ENCODE results near the gene NFIA. TPM values are rescaled to one million over a fixed set of nuclear protein-coding genes. Genes with fewer than 3 reads are reported as not detected.

The NFIA gene
- total RNA-seq, 1 experiment from 2014 or later: 20.9 TPM

DNA sequence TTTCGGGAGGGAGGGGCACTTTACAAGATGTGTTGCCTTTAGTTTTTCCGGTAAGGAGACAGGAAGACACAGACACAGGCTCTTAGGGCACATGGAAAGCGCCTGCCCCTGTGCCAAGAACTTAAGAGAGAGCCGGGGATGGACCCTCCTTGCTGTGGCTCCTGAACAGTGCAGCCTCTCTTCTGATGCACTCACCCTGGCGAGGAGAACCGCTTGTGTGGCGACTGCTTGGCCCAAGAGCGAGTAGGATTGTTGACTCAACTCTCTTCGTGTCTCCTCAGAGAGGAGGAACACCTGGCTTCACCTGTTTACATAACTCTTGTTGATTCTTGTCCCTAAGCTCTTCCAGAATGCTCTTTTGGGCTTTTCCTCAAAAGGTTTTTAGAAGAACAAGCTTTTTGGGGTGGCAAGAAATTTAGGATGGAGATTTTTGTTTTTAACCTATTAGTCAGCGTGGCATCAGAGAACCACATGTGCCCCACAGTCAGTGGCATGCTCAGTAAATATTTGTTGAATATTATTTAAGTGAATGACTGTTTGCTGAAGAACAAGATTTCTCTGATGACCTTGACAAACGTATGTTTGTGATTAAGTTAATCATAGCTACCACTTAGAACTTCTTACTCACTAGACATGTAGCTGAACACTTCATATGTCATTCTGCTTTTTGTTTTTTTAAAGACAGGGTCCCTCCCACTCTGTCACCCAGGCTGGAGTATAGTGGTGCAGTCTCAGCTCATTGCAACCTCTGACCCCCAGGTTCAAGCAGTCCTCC, 60.6 kb downstream of the NFIA start:
- DNase-seq (ENCODE audit: low read depth, low spot score) (no peak), ATAC-seq (no peak)
- Histone ChIP-seq H3K27me3 (ENCODE audit: control insufficient read depth, insufficient read depth, low read length) (no peaks in the 10 kb centered on the region), H3K4me1 (ENCODE audit: control insufficient read depth, insufficient read depth, low read length) (peaks cover 21% of the 10 kb centered on the region), H3K27ac (ENCODE audit: low read length) (no peak overlapping the region), H3K9me3 (ENCODE audit: control insufficient read depth, insufficient read depth, low read depth, low read length) (no peaks in the 10 kb centered on the region), H3K36me3 (ENCODE audit: control insufficient read depth, insufficient read depth, low read length) (no peaks in the 10 kb centered on the region), H3K4me3 (ENCODE audit: low read depth in 2 of 2, low read length in 2 of 2) (no peak overlapping the region)
- ChIA-PET POLR2A (interaction anchor here (0.6 kb wide), 1 partner anchor 16 kb away, joined by 6 read pairs; no protein-coding TSS in a partner anchor), CTCF (no interaction called here)
- intact Hi-C loops (cut with micrococcal nuclease; ENCODE audit: unreplicated experiment) (no loop called here), in situ Hi-C loops (cut with HindIII; ENCODE audit: low pct_unique_long_range_greater_than_20kb, low sequenced_read_pairs) (no loop called here)
- no TSS peak for BruUV-seq (replicated peaks)
- no peak for TF ChIP-seq TCF7L2 (IDR thresholded peaks at IDR 0.05; ENCODE audit: low read depth, low read length)
- no peak for TF ChIP-seq SIN3A (IDR thresholded peaks at IDR 0.05; ENCODE audit: borderline replicate concordance, insufficient read depth, low read depth, low read length)
- TF ChIP-seq, protein P1, sequence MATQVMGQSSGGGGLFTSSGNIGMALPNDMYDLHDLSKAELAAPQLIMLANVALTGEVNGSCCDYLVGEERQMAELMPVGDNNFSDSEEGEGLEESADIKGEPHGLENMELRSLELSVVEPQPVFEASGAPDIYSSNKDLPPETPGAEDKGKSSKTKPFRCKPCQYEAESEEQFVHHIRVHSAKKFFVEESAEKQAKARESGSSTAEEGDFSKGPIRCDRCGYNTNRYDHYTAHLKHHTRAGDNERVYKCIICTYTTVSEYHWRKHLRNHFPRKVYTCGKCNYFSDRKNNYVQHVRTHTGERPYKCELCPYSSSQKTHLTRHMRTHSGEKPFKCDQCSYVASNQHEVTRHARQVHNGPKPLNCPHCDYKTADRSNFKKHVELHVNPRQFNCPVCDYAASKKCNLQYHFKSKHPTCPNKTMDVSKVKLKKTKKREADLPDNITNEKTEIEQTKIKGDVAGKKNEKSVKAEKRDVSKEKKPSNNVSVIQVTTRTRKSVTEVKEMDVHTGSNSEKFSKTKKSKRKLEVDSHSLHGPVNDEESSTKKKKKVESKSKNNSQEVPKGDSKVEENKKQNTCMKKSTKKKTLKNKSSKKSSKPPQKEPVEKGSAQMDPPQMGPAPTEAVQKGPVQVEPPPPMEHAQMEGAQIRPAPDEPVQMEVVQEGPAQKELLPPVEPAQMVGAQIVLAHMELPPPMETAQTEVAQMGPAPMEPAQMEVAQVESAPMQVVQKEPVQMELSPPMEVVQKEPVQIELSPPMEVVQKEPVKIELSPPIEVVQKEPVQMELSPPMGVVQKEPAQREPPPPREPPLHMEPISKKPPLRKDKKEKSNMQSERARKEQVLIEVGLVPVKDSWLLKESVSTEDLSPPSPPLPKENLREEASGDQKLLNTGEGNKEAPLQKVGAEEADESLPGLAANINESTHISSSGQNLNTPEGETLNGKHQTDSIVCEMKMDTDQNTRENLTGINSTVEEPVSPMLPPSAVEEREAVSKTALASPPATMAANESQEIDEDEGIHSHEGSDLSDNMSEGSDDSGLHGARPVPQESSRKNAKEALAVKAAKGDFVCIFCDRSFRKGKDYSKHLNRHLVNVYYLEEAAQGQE (IDR thresholded peaks at IDR 0.05; ENCODE audit: insufficient read depth in 1 of 2, low read depth in 2 of 2, low read length in 1 of 2): no peak
- TF ChIP-seq, protein P2, sequence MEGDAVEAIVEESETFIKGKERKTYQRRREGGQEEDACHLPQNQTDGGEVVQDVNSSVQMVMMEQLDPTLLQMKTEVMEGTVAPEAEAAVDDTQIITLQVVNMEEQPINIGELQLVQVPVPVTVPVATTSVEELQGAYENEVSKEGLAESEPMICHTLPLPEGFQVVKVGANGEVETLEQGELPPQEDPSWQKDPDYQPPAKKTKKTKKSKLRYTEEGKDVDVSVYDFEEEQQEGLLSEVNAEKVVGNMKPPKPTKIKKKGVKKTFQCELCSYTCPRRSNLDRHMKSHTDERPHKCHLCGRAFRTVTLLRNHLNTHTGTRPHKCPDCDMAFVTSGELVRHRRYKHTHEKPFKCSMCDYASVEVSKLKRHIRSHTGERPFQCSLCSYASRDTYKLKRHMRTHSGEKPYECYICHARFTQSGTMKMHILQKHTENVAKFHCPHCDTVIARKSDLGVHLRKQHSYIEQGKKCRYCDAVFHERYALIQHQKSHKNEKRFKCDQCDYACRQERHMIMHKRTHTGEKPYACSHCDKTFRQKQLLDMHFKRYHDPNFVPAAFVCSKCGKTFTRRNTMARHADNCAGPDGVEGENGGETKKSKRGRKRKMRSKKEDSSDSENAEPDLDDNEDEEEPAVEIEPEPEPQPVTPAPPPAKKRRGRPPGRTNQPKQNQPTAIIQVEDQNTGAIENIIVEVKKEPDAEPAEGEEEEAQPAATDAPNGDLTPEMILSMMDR (IDR thresholded peaks at IDR 0.05): no peak
- no peak for TF ChIP-seq POLR2AphosphoS5 (IDR thresholded peaks at IDR 0.05; ENCODE audit: low read depth, low read length)

DNA sequence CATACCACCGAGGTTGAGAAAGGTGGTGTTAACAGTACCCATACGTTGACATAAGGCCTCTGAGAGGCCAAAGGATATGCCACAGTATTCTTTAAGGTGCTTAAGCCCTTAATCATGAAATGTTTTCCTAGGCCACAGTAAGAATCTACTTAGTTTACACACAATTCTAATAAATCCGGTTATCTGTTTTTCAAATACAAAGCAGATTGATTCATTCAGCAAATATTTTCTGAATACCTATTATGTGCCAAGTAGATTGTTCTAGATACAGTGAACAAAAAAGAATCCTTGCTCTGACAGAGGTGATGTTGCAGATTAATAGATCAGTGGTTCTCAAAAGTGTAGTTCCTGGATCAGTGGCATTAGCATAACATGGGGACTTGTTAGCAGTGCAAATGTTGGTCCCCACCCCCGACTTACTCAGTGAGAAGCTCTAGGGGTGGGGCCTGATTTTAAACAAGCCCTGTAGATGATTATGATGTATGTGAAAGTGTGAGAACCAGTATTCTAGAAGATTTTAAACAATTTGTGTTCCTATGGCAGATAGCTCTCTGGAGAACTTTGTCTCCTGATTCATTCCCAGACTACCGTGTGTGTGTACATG, 61.6 kb downstream of the NFIA start:
- ChIA-PET POLR2A (interaction anchor here (0.6 kb wide), 1 partner anchor 198 kb away, joined by 3 read pairs; no protein-coding TSS in a partner anchor), CTCF (interaction anchor here (0.6 kb wide), 1 partner anchor 234 kb away, joined by 3 read pairs; no protein-coding TSS in a partner anchor)
- in situ Hi-C loops (cut with HindIII; ENCODE audit: low pct_unique_long_range_greater_than_20kb, low sequenced_read_pairs): no loop called here
- no peaks in the 10 kb centered on the region for H3K36me3 ChIP-seq (ENCODE audit: control insufficient read depth, insufficient read depth, low read length)
- intact Hi-C loops (cut with micrococcal nuclease; ENCODE audit: unreplicated experiment): no loop called here
- H3K27me3 ChIP-seq (ENCODE audit: control insufficient read depth, insufficient read depth, low read length): no peaks in the 10 kb centered on the region
- H3K9me3 ChIP-seq (ENCODE audit: control insufficient read depth, insufficient read depth, low read depth, low read length): no peaks in the 10 kb centered on the region
- no peak for ATAC-seq
- no peak for DNase-seq (ENCODE audit: low read depth, low spot score)
- TF ChIP-seq POLR2AphosphoS5 (IDR thresholded peaks at IDR 0.05; ENCODE audit: low read depth, low read length) (no peak), SIN3A (IDR thresholded peaks at IDR 0.05; ENCODE audit: borderline replicate concordance, insufficient read depth, low read depth, low read length) (no peak), TCF7L2 (IDR thresholded peaks at IDR 0.05; ENCODE audit: low read depth, low read length) (no peak)
- TF ChIP-seq, protein P1 (IDR thresholded peaks at IDR 0.05; ENCODE audit: insufficient read depth in 1 of 2, low read depth in 2 of 2, low read length in 1 of 2): no peak
- TF ChIP-seq, protein P2 (IDR thresholded peaks at IDR 0.05): no peak
- BruUV-seq (replicated peaks): no TSS peak
- no peak overlapping the region for H3K27ac ChIP-seq (ENCODE audit: low read length)
- no peak overlapping the region for H3K4me3 ChIP-seq (ENCODE audit: low read depth in 2 of 2, low read length in 2 of 2)
- H3K4me1 ChIP-seq (ENCODE audit: control insufficient read depth, insufficient read depth, low read length): peaks cover 25% of the 10 kb centered on the region

Data from Panc1 (cell line).